GM12873 (cell line): Measurements from ENCODE around the gene CASP3.

ENCODE experiments used
- TF ChIP-seq, protein P1 (sequence below): IDR thresholded peaks from 2 replicates; pipeline ENCODE4 v1.5.1; 2012; ENCODE audit warnings: low read depth, mild to moderate bottlenecking, moderate library complexity, low read length, control low read depth; ENCODE audit not compliant: insufficient read depth; ENCODE audit errors: missing control alignments

Gene CASP3

DNA sequence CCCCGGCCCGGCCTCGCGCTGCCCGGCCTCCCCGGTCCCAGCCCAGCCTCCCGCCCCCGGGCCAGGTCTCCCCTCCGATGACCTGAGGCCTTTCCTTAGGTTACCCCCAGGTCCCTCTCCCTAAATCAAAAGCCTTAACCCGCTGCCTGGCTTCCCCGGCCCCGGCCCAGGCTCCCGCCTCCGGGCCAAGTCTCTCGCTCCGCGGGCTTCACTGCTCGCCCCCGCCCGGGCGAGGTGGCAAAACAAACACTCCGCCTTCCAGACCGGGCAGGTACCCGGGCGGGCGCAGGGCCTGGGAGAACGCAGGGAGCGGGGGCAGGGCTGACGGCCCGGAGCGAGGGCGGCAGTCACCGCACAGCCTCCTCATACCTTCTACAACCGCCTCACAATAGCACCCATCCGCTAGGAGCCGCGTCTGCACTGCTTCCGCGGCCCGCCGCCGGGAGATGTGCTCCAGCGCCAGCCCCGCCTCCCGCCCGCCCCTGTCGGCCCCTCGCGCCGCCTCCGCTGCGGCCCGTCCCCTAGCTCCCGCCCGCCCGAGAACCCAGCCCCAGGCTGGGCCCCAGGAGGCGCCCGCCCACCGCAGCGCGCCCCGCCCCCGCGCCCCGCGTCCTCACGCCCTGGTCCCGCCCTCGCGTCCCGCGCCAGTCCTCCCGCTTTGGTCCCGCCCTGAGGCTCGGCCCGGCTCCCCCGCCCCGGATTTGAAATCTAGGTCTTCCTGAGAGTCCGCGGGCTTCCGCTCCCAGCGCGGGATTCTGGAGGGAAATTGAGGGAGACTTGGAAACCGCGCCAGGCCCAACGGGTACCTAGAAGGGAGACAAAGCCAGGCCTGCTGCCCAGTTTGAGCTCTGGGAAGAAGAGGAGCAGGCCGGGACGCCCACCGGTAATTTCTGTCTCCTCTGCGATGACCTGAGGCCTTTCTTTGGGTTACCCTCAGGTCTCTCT is at the start of gene CASP3, which contains the start of gene PRIMPOL:
Gene CASP3, minus strand, starts transcription at position 422 of the 945 bp plus-strand sequence. CDS start 10,994 bp downstream, outside the sequence.
Gene PRIMPOL, plus strand, starts transcription at position 713 of the 945 bp plus-strand sequence. CDS start 7,403 bp downstream, outside the sequence.
- TF ChIP-seq, protein P1, sequence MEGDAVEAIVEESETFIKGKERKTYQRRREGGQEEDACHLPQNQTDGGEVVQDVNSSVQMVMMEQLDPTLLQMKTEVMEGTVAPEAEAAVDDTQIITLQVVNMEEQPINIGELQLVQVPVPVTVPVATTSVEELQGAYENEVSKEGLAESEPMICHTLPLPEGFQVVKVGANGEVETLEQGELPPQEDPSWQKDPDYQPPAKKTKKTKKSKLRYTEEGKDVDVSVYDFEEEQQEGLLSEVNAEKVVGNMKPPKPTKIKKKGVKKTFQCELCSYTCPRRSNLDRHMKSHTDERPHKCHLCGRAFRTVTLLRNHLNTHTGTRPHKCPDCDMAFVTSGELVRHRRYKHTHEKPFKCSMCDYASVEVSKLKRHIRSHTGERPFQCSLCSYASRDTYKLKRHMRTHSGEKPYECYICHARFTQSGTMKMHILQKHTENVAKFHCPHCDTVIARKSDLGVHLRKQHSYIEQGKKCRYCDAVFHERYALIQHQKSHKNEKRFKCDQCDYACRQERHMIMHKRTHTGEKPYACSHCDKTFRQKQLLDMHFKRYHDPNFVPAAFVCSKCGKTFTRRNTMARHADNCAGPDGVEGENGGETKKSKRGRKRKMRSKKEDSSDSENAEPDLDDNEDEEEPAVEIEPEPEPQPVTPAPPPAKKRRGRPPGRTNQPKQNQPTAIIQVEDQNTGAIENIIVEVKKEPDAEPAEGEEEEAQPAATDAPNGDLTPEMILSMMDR = peak; percentile 22

DNA sequence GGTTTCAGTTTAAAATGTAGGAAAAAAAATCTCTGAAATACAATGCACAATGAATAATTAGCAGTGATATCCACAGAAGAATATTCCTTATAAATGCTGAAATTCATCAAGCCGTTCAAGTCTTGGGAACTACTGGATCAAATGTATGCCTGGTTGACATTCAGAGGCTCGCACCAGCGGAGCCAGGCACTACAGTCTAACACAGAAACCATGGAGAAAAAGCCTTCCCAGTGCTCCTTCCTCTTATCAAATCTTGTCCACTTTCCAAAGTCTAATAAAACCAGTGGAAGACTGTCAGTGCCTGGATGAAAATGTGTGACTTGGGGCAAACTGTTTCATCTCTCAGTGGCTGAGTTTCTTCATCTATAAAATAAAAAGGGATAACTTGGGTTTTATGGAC is 48.7 kb upstream of the CASP3 start:
- TF ChIP-seq, protein P1 = no peak

DNA sequence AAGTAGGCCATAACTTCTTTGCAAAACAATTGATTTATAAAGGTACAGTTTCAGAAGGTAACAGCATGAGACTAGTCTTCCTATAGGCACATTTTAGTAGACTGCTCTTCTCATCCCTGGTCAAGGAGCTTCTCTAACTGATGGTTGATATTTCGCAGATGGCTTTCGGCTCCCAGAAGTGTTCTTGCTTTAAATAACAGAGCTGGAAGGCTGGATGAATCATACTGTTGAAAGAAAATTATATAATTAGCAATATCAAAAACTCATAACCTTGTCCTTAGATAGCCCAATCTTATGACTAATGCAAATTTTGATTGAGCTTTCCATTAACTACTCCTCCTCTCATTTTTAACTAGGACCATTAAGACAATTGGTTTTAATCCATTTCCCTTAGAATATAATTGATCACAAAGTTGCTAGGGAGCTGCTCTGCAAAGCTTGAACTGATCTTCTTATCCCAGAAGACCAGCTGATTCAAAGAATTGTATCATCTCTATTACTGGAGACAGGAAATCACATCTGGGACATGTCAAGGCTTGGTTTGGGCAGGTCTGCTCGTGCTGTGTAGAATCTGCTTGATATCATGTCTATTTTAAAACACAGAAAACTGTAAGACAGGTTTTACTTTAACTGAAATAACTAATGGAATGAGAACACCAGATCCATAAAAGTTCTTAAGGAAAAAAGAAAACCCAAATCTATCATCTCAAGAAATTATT is 46.1 kb upstream of the CASP3 start:
- TF ChIP-seq, protein P1 = no peak

DNA sequence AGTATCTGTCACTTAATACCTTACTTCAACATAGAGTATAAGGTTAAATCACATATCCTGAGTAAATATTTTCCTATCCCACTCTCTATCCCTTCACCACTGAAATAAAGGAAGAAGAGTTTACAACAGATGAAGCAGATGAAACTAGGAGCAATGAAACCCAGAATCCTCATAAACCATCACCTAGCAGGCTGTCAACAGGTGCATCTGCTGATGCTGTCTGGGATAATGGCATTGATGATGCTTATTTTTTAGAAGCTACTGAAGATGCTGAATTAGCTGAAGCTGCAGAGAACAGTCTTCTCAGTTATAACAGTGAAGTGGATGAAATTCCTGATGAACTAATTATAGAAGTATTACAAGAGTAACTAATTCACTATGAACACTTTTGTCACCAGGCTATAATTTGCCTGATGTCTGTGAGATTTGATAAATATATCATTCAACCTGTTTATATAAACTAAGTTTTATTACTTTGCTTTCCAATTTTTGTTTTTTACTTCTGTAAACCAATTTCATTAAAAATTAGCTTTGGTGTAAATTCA is 45.2 kb upstream of the CASP3 start:
- TF ChIP-seq, protein P1 = no peak

DNA sequence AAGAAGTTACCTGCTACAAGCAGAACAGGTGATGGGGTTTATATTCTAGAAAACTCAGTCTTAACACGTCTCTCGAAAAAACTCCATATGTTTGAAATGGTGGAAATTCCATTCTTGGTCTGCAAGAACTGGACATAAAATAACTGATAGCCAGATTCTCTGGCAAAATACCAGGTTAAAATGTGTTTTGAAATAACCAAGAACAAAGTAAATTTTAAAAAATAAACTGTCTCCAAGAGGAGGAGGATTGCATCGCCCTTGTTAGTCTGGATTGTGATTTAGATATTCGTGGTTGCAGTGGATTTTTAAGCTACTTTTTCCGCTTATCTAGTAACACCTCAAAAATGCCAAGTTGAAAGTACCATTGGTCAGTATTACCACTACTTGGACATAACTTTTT is 43.8 kb upstream of the CASP3 start:
- TF ChIP-seq, protein P1 = no peak

DNA sequence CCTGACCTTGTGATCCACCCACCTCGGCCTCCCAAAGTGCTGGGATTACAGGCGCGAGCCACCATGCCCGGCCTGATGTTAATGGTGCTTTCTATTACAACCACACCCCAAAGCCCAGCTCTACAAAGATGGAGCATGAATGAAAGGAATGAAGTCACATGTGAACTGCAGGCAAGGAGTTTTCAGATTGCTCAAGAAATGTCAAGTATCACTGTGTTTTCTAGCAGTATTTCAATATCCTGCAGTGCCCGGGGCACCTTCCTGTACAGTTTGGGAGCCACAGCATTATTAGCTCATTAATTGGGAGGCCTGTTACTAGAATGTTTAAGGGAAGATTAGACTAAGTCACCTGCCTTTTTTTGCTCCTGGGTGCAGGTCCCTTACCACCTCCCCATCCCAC is 40.4 kb upstream of the CASP3 start:
- TF ChIP-seq, protein P1 = no peak

DNA sequence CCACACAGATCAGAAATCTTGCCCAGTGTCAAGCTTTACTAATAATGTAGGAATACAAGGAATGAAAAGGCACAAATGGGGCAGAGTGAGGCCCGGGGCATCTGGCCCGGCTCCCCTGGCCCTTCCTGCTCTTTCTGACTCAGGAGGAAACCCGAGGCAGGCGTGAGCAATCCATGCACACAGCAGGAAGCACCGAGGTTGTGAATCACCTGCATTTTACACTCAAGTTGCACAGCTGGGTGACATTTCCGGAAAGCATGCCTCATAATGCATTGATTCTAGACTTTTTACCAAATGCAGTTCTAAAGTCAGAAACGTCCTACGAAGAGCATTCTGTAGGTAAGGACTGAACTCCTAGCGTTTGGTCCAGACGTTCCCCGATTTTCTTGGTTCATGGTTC is 39.2 kb upstream of the CASP3 start:
- TF ChIP-seq, protein P1 = no peak
